Transverse colon (tissue), 4 donors: Measurements from ENCODE around the gene FYB1.

ENCODE experiments used
- EP300 ChIP-seq: sonication (generic); formaldehyde crosslinking; IDR thresholded peaks from one replicate; pipeline ENCODE4 v1.6.1; 2017; ENCODE audit warnings: antibody characterized with exemption, low read depth
- POLR2A ChIP-seq: fragments of 450-650 bp; IDR thresholded peaks from one replicate; pipeline ENCODE4 v1.6.1; 2016; ENCODE audit warnings: antibody characterized with exemption, mild to moderate bottlenecking, moderate library complexity
- POLR2AphosphoS5 ChIP-seq, 3 donors: sonication (generic); formaldehyde crosslinking; IDR thresholded peaks; one replicate each; pipeline ENCODE4 v1.6.1; 2016; ENCODE audit warnings: antibody characterized with exemption in 3 of 3
- TF ChIP-seq, protein P1 (sequence below), 5 experiments: fragments of 200-600 bp in 3 of 5; fragments of 450-650 bp in 2 of 5; sonication (generic) in 3 of 5; IDR thresholded peaks; 1 replicate in 2 of 5; 2 replicates in 3 of 5; pipeline ENCODE4 v1.5.1; 2016 to 2017; ENCODE audit warnings: antibody characterized with exemption in 5 of 5, inconsistent platforms in 3 of 5, mild to moderate bottlenecking in 2 of 5, moderate library complexity in 1 of 5

DNA sequence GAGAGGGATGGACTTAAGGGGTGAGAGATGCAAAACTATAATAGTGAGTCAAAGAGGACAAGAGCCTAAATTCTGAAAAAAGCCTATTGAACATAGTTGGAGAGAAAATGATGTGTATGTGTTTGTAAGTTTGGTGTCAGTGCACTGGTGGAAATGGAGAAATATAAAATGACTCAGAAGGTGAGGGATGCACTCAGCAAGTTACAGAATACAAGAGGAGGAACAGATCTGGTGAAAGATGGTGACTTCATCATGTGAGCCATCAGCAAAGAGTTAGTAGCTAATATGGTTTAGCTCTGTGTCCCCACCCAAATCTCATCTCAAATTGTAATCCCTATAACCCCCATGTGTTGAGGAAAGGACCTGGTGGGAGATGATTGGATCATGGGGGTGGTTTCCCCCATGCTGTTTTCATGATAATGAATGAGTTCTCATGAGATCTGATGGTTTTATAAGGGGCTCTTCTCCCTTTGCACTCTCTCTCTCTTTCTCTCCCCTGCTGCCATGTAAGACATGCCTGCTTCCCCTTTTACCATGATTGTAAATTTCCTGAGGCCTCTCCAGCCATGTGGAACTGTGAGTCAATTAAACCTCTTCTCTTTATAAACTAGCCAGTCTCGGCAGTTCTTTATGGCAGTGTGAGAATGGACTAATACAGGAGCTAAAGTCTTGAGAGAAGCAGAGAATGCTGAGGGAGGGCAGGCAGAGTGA is 30.4 kb upstream of the FYB1 start:
- no peak for TF ChIP-seq EP300
- no peak for TF ChIP-seq POLR2A
- TF ChIP-seq, protein P1, sequence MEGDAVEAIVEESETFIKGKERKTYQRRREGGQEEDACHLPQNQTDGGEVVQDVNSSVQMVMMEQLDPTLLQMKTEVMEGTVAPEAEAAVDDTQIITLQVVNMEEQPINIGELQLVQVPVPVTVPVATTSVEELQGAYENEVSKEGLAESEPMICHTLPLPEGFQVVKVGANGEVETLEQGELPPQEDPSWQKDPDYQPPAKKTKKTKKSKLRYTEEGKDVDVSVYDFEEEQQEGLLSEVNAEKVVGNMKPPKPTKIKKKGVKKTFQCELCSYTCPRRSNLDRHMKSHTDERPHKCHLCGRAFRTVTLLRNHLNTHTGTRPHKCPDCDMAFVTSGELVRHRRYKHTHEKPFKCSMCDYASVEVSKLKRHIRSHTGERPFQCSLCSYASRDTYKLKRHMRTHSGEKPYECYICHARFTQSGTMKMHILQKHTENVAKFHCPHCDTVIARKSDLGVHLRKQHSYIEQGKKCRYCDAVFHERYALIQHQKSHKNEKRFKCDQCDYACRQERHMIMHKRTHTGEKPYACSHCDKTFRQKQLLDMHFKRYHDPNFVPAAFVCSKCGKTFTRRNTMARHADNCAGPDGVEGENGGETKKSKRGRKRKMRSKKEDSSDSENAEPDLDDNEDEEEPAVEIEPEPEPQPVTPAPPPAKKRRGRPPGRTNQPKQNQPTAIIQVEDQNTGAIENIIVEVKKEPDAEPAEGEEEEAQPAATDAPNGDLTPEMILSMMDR (IDR thresholded peaks at IDR 0.05): no peak
- TF ChIP-seq POLR2AphosphoS5 (IDR thresholded peaks at IDR 0.05): no peak
